ENCODE data around the gene RHOF. TPM values are rescaled to one million over a fixed set of nuclear protein-coding genes. Genes with fewer than 3 reads are reported as not detected.

Gene RHOF
- total and polyA plus RNA-seq, 2 of the 13 experiments (the other 11 are each of a cell fraction or from before 2014, with no cell fraction given) = 14.6 to 32.2 TPM

- Histone ChIP-seq H3K4me2 (ENCODE audit: low read depth, low read length) (no peak overlapping the region), H3K9ac (ENCODE audit: insufficient read depth, low read depth, low read length) (no peak overlapping the region), H3K4me3 (replicated peaks in 1 of 3; ENCODE audit: insufficient read depth in 1 of 3, low read depth in 2 of 3, low read length in 3 of 3) (no peak overlapping the region), H3K79me2 (ENCODE audit: insufficient read depth, low read length) (peaks cover 18% of the 10 kb centered on the region), H3K36me3 (replicated peaks in 1 of 2; ENCODE audit: control insufficient read depth in 1 of 2, insufficient read depth in 2 of 2, low read length in 2 of 2) (peaks cover 20 to 61% of the 10 kb centered on the region in 2 experiments; a peak in 4 of 5 replicates), H3K9me3 (ENCODE audit: low read length) (no peaks in the 10 kb centered on the region), H2AFZ (ENCODE audit: low read length) (no peak overlapping the region), H3K27ac (ENCODE audit: extremely low read length, insufficient read depth, low read length) (no peak overlapping the region), H4K20me1 (ENCODE audit: insufficient read depth, low read length) (no peaks in the 10 kb centered on the region), H3K4me1 (ENCODE audit: insufficient read depth, low read length) (peaks cover 16% of the 10 kb centered on the region), H3K27me3 (ENCODE audit: control insufficient read depth in 1 of 2, insufficient read depth in 2 of 2, low read length in 2 of 2) (no peaks in the 10 kb centered on the region)
- no peak for FAIRE-seq
- ChIA-PET POLR2A (no interaction called here), CTCF (ENCODE audit: low intra/inter-chr PET ratio, low total read pairs) (no interaction called here)
- DNase-seq (ENCODE audit: low spot score) = no peak
- WGBS (ENCODE audit: low lambda C conversion rate) = 96% methylated on average over 29 of the region's 47 CpGs
- no peak for TF ChIP-seq FIP1L1 (IDR thresholded peaks at IDR 0.05; ENCODE audit: borderline replicate concordance, insufficient read depth, low read depth, low read length)
- no peak for TF ChIP-seq ZNF543 (CRISPR knock-in tag; IDR thresholded peaks at IDR 0.05)
- no peak for TF ChIP-seq ZNF674 (CRISPR knock-in tag; IDR thresholded peaks at IDR 0.05; ENCODE audit: low read depth)
- TF ChIP-seq, protein P1, sequence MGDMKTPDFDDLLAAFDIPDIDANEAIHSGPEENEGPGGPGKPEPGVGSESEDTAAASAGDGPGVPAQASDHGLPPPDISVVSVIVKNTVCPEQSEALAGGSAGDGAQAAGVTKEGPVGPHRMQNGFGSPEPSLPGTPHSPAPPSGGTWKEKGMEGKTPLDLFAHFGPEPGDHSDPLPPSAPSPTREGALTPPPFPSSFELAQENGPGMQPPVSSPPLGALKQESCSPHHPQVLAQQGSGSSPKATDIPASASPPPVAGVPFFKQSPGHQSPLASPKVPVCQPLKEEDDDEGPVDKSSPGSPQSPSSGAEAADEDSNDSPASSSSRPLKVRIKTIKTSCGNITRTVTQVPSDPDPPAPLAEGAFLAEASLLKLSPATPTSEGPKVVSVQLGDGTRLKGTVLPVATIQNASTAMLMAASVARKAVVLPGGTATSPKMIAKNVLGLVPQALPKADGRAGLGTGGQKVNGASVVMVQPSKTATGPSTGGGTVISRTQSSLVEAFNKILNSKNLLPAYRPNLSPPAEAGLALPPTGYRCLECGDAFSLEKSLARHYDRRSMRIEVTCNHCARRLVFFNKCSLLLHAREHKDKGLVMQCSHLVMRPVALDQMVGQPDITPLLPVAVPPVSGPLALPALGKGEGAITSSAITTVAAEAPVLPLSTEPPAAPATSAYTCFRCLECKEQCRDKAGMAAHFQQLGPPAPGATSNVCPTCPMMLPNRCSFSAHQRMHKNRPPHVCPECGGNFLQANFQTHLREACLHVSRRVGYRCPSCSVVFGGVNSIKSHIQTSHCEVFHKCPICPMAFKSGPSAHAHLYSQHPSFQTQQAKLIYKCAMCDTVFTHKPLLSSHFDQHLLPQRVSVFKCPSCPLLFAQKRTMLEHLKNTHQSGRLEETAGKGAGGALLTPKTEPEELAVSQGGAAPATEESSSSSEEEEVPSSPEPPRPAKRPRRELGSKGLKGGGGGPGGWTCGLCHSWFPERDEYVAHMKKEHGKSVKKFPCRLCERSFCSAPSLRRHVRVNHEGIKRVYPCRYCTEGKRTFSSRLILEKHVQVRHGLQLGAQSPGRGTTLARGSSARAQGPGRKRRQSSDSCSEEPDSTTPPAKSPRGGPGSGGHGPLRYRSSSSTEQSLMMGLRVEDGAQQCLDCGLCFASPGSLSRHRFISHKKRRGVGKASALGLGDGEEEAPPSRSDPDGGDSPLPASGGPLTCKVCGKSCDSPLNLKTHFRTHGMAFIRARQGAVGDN (CRISPR knock-in tag; IDR thresholded peaks at IDR 0.05) = 0 out of 2 replicates have a peak, but pooled peaks have one; percentile 4
- peak; percentile 31; the same call in 1 of the 2 replicates for TF ChIP-seq RBFOX2 (IDR thresholded peaks at IDR 0.05; ENCODE audit: low read depth, low read length)
- peak; percentile 81 for TF ChIP-seq AGO2 (optimal IDR thresholded peaks at IDR 0.05; ENCODE audit: low read depth, low read length)
- no peak for TF ChIP-seq ZNF24 (IDR thresholded peaks at IDR 0.05)
- TF ChIP-seq TBX3 (IDR thresholded peaks at IDR 0.05; ENCODE audit: borderline replicate concordance) = no peak
- TF ChIP-seq ZNF75D (CRISPR knock-in tag; IDR thresholded peaks at IDR 0.05; ENCODE audit: borderline replicate concordance) = no peak
- no peak for TF ChIP-seq MYC (CRISPR knock-in tag; IDR thresholded peaks at IDR 0.05; ENCODE audit: borderline replicate concordance)
- BruUV-seq (replicated peaks) = no TSS peak
- no peak for ATAC-seq
- in situ Hi-C loops (cut with HindIII; ENCODE audit: extremely low pct_ligation_motif_present, low pct_unique_long_range_greater_than_20kb) (no loop called here), intact Hi-C loops (cut with micrococcal nuclease; ENCODE audit: unreplicated experiment) (no loop called here)
Observed at GRCh38 chr12:121816925-121817647, 23.6 kb upstream of the RHOF start.

All from HepG2 (cell line).